Endothelial cell of umbilical vein (primary cell): Measurements from ENCODE around the gene LEUTX. TPM values are rescaled to one million over a fixed set of nuclear protein-coding genes. Genes with fewer than 3 reads are reported as not detected.

Experiments used
- BruUV-seq: library from RNA; stranded (reverse); fragments of 400-500 nt; replicated peaks from 2 replicates; lab custom pipeline; 2021; lab: Mats Ljungman, UMichigan
- CTCF ChIA-PET: fragments of 300-600, 350-600 bp; sonication (Branson Sonifier 250); formaldehyde crosslinking; loops from one replicate; lab custom pipeline; 2021; ENCODE audit warnings: antibody characterized with exemption, inconsistent platforms; lab: Charles Lee
- POLR2A ChIA-PET: fragments of 300-600, 350-600 bp; sonication (Branson Sonifier 250); formaldehyde crosslinking; loops from one replicate; lab custom pipeline; 2021; ENCODE audit warnings: antibody characterized with exemption, inconsistent platforms; lab: Charles Lee
- DNase-seq: peaks from one replicate; pipeline ENCODE4 v3.0.0-alpha.2; 2011; ENCODE audit warnings: low read depth, low spot score
- FAIRE-seq: peaks from 2 replicates; lab custom pipeline; 2011; peaks lifted over from hg19 to GRCh38; lab: Jason Lieb, UNC
- H2AFZ ChIP-seq: 2 replicates; pipeline ENCODE4 v1.6.0; 2012; ENCODE audit warnings: low read depth, low read length, control low read depth, inconsistent platforms
- H3K27ac ChIP-seq: 2 replicates; pipeline ENCODE4 v1.5.1; 2011; ENCODE audit warnings: low read depth, mild to moderate bottlenecking, control low read depth, low read length, moderate library complexity; ENCODE audit not compliant: insufficient read depth
- H3K27me3 ChIP-seq, 2 experiments: 2 replicates each; pipeline versions ENCODE4 v1.6.0 to v1.6.1; 2011; ENCODE audit warnings: low read length in 2 of 2, mixed read lengths in 1 of 2; ENCODE audit not compliant: control insufficient read depth in 2 of 2, insufficient read depth in 2 of 2
- H3K36me3 ChIP-seq, 2 experiments: 2 replicates in 1 of 2; 3 replicates in 1 of 2; pipeline ENCODE4 v1.5.1; 2011; ENCODE audit warnings: low read length in 2 of 2, mild to moderate bottlenecking in 1 of 2, moderate library complexity in 1 of 2; ENCODE audit not compliant: control insufficient read depth in 2 of 2, insufficient read depth in 2 of 2; ENCODE audit errors: extremely low read depth in 1 of 2
- H3K4me1 ChIP-seq: 3 replicates; pipeline ENCODE4 v1.5.1; 2011; ENCODE audit warnings: mild to moderate bottlenecking, low read length; ENCODE audit not compliant: control insufficient read depth, insufficient read depth; ENCODE audit errors: extremely low read depth
- H3K4me2 ChIP-seq: 2 replicates; pipeline ENCODE4 v1.6.1; 2011; ENCODE audit warnings: low read length, control low read depth, mixed read lengths; ENCODE audit not compliant: insufficient read depth
- H3K4me3 ChIP-seq, 3 experiments: fragments of 200-600 bp in 1 of 3; sonication (generic), shearing (Covaris generic) in 1 of 3; replicated peaks in 1 of 3; 2 replicates each; pipeline ENCODE4 v1.5.1; 2011 to 2016; ENCODE audit warnings: control low read depth in 3 of 3, low read length in 3 of 3, mild to moderate bottlenecking in 2 of 3, inconsistent platforms in 1 of 3, low read depth in 1 of 3, moderate library complexity in 1 of 3; ENCODE audit not compliant: insufficient read depth in 1 of 3
- H3K79me2 ChIP-seq: 2 replicates; pipeline ENCODE4 v1.6.0; 2012; ENCODE audit warnings: low read length, inconsistent platforms; ENCODE audit not compliant: control insufficient read depth, insufficient read depth
- H3K9ac ChIP-seq: replicated peaks from 2 replicates; pipeline ENCODE3; 2011; ENCODE audit warnings: low read length, control low read depth; ENCODE audit not compliant: insufficient read depth; ENCODE audit errors: extremely low read depth
- H3K9me1 ChIP-seq: replicated peaks from 3 replicates; pipeline ENCODE4 v1.6.0; 2011; ENCODE audit warnings: mild to moderate bottlenecking, low read length; ENCODE audit not compliant: control insufficient read depth, insufficient read depth; ENCODE audit errors: extremely low read depth
- H3K9me3 ChIP-seq: replicated peaks from 2 replicates; pipeline ENCODE4 v1.5.1; 2012; ENCODE audit warnings: low read length, inconsistent platforms; ENCODE audit not compliant: control insufficient read depth, insufficient read depth
- H4K20me1 ChIP-seq: replicated peaks from 2 replicates; pipeline ENCODE3; 2011; ENCODE audit warnings: mild to moderate bottlenecking, low read length; ENCODE audit not compliant: control insufficient read depth, insufficient read depth; ENCODE audit errors: extremely low read depth
- GATA2 ChIP-seq: IDR thresholded peaks from 2 replicates; pipeline ENCODE4 v1.7.0; 2011; ENCODE audit warnings: low read depth, mild to moderate bottlenecking, moderate library complexity, mixed read lengths, low read length; ENCODE audit not compliant: insufficient read length, insufficient read depth
- dilution Hi-C: fragments of 300-500 bp; cut with MboI; formaldehyde crosslinking; loops from one replicate; pipeline ENCODE4 v1.15.0; 2019; ENCODE audit warnings: low sequenced_read_pairs; ENCODE audit not compliant: extremely low pct_ligation_motif_present
- intact Hi-C: fragments of 100-400 bp; cut with micrococcal nuclease; formaldehyde crosslinking; loops from one replicate; pipeline ENCODE4 v1.10.0; 2022
- polyA plus RNA-seq, 4 experiments: library from polyadenylated mRNA; depleted of rRNA in 3 of 4; stranded (reverse) in 3 of 4; unstranded in 1 of 4; fragments of >200 nt; gene quantifications; 2 replicates each; pipeline versions ENCODE4 v1.2.1 to v1.2.3, GENCODE V29; 2011 to 2012; ENCODE audit warnings: missing spikeins in 1 of 4
- total RNA-seq: library from RNA; stranded (reverse); gene quantifications from 2 replicates; pipeline ENCODE4 v1.2.3, GENCODE V29; 2021
- TF ChIP-seq, protein P1 (sequence below), 2 donors: IDR thresholded peaks; 1 replicate in 1 of 2; 2 replicates in 1 of 2; pipeline ENCODE4 v1.5.1; 2011; ENCODE audit warnings: low read length in 2 of 2, mild to moderate bottlenecking in 2 of 2, moderate library complexity in 2 of 2, control low read depth in 1 of 2, inconsistent platforms in 1 of 2, low read depth in 1 of 2; ENCODE audit not compliant: insufficient read depth in 1 of 2; ENCODE audit errors: extremely low read depth in 1 of 2

LEUTX gene
- total and polyA plus RNA-seq, 2 donors (not counting 3 experiments of a cell fraction or from before 2014, with no cell fraction given): not detected

DNA sequence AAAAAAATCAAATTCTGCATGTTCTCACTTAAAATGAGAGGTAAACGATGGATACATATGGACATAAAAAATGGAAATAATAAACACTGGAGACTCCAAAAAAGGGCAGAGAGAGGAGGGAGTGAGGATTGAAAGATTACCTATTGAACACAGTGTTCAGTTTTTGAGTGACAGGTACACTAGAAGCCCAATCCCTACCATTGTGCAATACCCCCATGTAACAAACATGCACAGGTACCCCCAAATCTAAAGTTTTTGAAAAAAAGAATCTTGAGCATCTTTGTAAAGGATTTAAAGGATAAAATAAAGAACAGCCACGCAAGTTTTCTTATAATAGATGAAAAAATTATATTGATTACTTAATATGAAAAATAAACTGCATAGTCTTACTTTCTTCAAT, 24.1 kb upstream of the LEUTX start:
- ChIA-PET CTCF (no interaction called here), POLR2A (no interaction called here)
- peaks cover 4 to 6% of the 10 kb centered on the region in 2 experiments for H3K27me3 ChIP-seq
- H2AFZ ChIP-seq: no peak overlapping the region
- no peak overlapping the region for H3K4me2 ChIP-seq
- H3K9me1 ChIP-seq: no peaks in the 10 kb centered on the region
- H3K36me3 ChIP-seq: no peaks in the 10 kb centered on the region
- intact Hi-C loops (no loop called here), dilution Hi-C loops (no loop called here)
- no peaks in the 10 kb centered on the region for H3K4me1 ChIP-seq
- no TSS peak for BruUV-seq
- H3K9ac ChIP-seq: no peak overlapping the region
- FAIRE-seq (no peak), DNase-seq (no peak)
- no peaks in the 10 kb centered on the region for H3K9me3 ChIP-seq
- no peak overlapping the region for H3K4me3 ChIP-seq
- H3K79me2 ChIP-seq: no peaks in the 10 kb centered on the region
- TF ChIP-seq, protein P1, sequence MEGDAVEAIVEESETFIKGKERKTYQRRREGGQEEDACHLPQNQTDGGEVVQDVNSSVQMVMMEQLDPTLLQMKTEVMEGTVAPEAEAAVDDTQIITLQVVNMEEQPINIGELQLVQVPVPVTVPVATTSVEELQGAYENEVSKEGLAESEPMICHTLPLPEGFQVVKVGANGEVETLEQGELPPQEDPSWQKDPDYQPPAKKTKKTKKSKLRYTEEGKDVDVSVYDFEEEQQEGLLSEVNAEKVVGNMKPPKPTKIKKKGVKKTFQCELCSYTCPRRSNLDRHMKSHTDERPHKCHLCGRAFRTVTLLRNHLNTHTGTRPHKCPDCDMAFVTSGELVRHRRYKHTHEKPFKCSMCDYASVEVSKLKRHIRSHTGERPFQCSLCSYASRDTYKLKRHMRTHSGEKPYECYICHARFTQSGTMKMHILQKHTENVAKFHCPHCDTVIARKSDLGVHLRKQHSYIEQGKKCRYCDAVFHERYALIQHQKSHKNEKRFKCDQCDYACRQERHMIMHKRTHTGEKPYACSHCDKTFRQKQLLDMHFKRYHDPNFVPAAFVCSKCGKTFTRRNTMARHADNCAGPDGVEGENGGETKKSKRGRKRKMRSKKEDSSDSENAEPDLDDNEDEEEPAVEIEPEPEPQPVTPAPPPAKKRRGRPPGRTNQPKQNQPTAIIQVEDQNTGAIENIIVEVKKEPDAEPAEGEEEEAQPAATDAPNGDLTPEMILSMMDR (IDR thresholded peaks at IDR 0.05; ENCODE audit: extremely low read depth in 1 of 2, insufficient read depth in 1 of 2, low read depth in 1 of 2, low read length in 2 of 2): no peak
- no peaks in the 10 kb centered on the region for H4K20me1 ChIP-seq
- H3K27ac ChIP-seq: no peak overlapping the region

DNA sequence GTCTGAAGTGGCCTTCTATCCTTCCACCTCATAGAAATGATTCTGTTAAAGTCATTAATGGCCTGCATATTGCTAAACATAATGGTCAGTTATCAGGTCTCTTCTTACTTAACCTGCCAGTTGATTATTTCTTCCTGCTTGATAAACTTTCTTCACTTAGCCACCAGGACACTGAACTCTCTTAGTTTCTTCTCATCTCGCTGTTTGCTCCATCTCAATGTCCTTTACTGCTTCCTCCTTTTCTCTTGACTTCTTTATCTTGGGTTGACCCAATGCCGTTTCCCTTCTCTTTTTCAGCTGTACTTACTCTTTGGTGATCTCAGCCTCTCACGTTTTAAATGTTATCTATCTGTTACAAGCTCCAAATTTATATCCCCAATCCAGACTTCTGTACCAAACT, 23.7 kb upstream of the LEUTX start:
- CTCF ChIA-PET: no interaction called here
- no TSS peak for BruUV-seq
- Histone ChIP-seq H3K36me3 (no peaks in the 10 kb centered on the region), H3K4me2 (no peak overlapping the region), H3K79me2 (no peaks in the 10 kb centered on the region), H3K9me3 (no peaks in the 10 kb centered on the region), H3K9ac (no peak overlapping the region), H4K20me1 (no peaks in the 10 kb centered on the region), H3K27ac (no peak overlapping the region), H3K9me1 (no peaks in the 10 kb centered on the region), H3K4me1 (no peaks in the 10 kb centered on the region), H3K4me3 (no peak overlapping the region), H3K27me3 (peaks cover 4 to 6% of the 10 kb centered on the region in 2 experiments), H2AFZ (no peak overlapping the region)
- POLR2A ChIA-PET: no interaction called here
- DNase-seq (no peak), FAIRE-seq (no peak)
- intact Hi-C loops (no loop called here), dilution Hi-C loops (no loop called here)
- no peak for TF ChIP-seq GATA2
